Glutamatergic neuron (in vitro differentiated cells): ENCODE results near the gene KREMEN2. TPM values are rescaled to one million over a fixed set of nuclear protein-coding genes. Genes with fewer than 3 reads are reported as not detected.

Source experiments
- DNase-seq: peaks from one replicate; pipeline ENCODE4 v3.0.0; 2022
- H3K27ac Mint-ChIP-seq: one replicate; pipeline ENCODE4 v1.8.0; 2020; ENCODE audit warnings: mild to moderate bottlenecking, mixed read lengths, inconsistent platforms; ENCODE audit not compliant: unreplicated experiment
- H3K27me3 Mint-ChIP-seq: one replicate; pipeline ENCODE4 v1.8.0; 2020; ENCODE audit warnings: mild to moderate bottlenecking, moderate library complexity, mixed read lengths, inconsistent platforms; ENCODE audit not compliant: unreplicated experiment
- H3K36me3 Mint-ChIP-seq: one replicate; pipeline ENCODE4 v1.8.0; 2020; ENCODE audit warnings: mild to moderate bottlenecking, mixed read lengths, inconsistent platforms; ENCODE audit not compliant: unreplicated experiment
- H3K4me1 Mint-ChIP-seq: one replicate; pipeline ENCODE4 v1.8.0; 2020; ENCODE audit warnings: mild to moderate bottlenecking, low read depth, mixed read lengths, inconsistent platforms; ENCODE audit not compliant: unreplicated experiment
- H3K4me3 Mint-ChIP-seq: one replicate; pipeline ENCODE4 v1.8.0; 2020; ENCODE audit warnings: mild to moderate bottlenecking, mixed read lengths, inconsistent platforms; ENCODE audit not compliant: unreplicated experiment
- H3K9me3 Mint-ChIP-seq: one replicate; pipeline ENCODE4 v1.8.0; 2020; ENCODE audit warnings: mild to moderate bottlenecking, moderate library complexity, mixed read lengths, inconsistent platforms; ENCODE audit not compliant: unreplicated experiment
- CTCF ChIP-seq: fragments of 200-600 bp; sonication (generic); IDR thresholded peaks from one replicate; pipeline ENCODE4 v1.5.0; 2021; ENCODE audit not compliant: partially characterized antibody, unreplicated experiment
- total RNA-seq: library from RNA; stranded (reverse); fragmentation: NEBNext Ultra II Directional; extraction: Animal tissue kit (Norgen Biotek cat#: 25700); gene quantifications from one replicate; pipeline ENCODE4 v1.2.1, GENCODE V29; 2021; ENCODE audit not compliant: unreplicated experiment

Gene KREMEN2
- total RNA-seq, 1 donor from 2014 or later = 12.8 TPM

GRCh38 chr16:2987833-2988232 lies 23.8 kb downstream of the KREMEN2 start:
- Mint-ChIP-seq H3K27ac (no peak overlapping the region), H3K27me3 (peaks cover 4% of the 10 kb centered on the region), H3K4me1 (no peaks in the 10 kb centered on the region), H3K9me3 (peaks cover 3% of the 10 kb centered on the region), H3K36me3 (no peaks in the 10 kb centered on the region), H3K4me3 (no peak overlapping the region)
- no peak for TF ChIP-seq CTCF
- DNase-seq = no peak

GRCh38 chr16:2988590-2989099 lies 24.6 kb downstream of the KREMEN2 start:
- H3K27ac Mint-ChIP-seq = no peak overlapping the region

GRCh38 chr16:2990891-2991290 lies 26.8 kb downstream of the KREMEN2 start:
- Mint-ChIP-seq H3K36me3 (no peaks in the 10 kb centered on the region), H3K27me3 (peaks cover 2% of the 10 kb centered on the region), H3K27ac (no peak overlapping the region), H3K9me3 (no peaks in the 10 kb centered on the region), H3K4me3 (no peak overlapping the region), H3K4me1 (no peaks in the 10 kb centered on the region)
- no peak for DNase-seq
- TF ChIP-seq CTCF = no peak

More at GRCh38 chr16:2988590-2989099, 24.6 kb downstream of the KREMEN2 start:
- Mint-ChIP-seq H3K4me1 (no peaks in the 10 kb centered on the region), H3K27me3 (peaks cover 4% of the 10 kb centered on the region), H3K36me3 (no peaks in the 10 kb centered on the region), H3K4me3 (no peak overlapping the region), H3K9me3 (no peaks in the 10 kb centered on the region)
- no peak for DNase-seq
- TF ChIP-seq CTCF = no peak

GRCh38 chr16:2991566-2992261 lies 27.6 kb downstream of the KREMEN2 start:
- H3K9me3 Mint-ChIP-seq = no peaks in the 10 kb centered on the region
- H3K27ac Mint-ChIP-seq = no peak overlapping the region

More at GRCh38 chr16:2991566-2992261, 27.6 kb downstream of the KREMEN2 start:
- H3K4me1 Mint-ChIP-seq = no peaks in the 10 kb centered on the region
- no peak for DNase-seq
- no peak overlapping the region for H3K4me3 Mint-ChIP-seq
- H3K36me3 Mint-ChIP-seq = no peaks in the 10 kb centered on the region
- no peak for TF ChIP-seq CTCF
- peaks cover 3% of the 10 kb centered on the region for H3K27me3 Mint-ChIP-seq
